NT2/D1 (cell line): ENCODE measurements around the gene FAM120A.

Experiments used
- DNase-seq: peaks from one replicate; pipeline ENCODE4 v3.0.0-alpha.2; 2011; ENCODE audit warnings: low read depth, low spot score
- H3K27me3 ChIP-seq: 2 replicates; pipeline ENCODE4 v1.6.0; 2011; ENCODE audit warnings: mild to moderate bottlenecking; ENCODE audit not compliant: insufficient read length, insufficient read depth
- H3K36me3 ChIP-seq: 2 replicates; pipeline ENCODE4 v1.6.1; 2011; ENCODE audit warnings: mild to moderate bottlenecking, low read length, mixed read lengths; ENCODE audit not compliant: insufficient read depth, insufficient read length
- H3K4me1 ChIP-seq: 2 replicates; pipeline ENCODE4 v1.5.1; 2011; ENCODE audit not compliant: insufficient read depth, insufficient read length
- H3K4me3 ChIP-seq: 2 replicates; pipeline ENCODE4 v1.5.1; 2011; ENCODE audit warnings: low read depth; ENCODE audit not compliant: insufficient read length
- H3K9ac ChIP-seq: 2 replicates; pipeline ENCODE4 v1.6.0; 2011; ENCODE audit warnings: low read depth; ENCODE audit not compliant: insufficient read length
- H3K9me3 ChIP-seq: 2 replicates; pipeline ENCODE4 v1.5.1; 2011; ENCODE audit warnings: mild to moderate bottlenecking, low read length; ENCODE audit not compliant: insufficient read depth
- SUZ12 ChIP-seq: IDR thresholded peaks from 2 replicates; pipeline ENCODE4 v1.6.1; 2011; ENCODE audit not compliant: insufficient read length, insufficient read depth; ENCODE audit errors: extremely low read depth
- YY1 ChIP-seq: IDR thresholded peaks from 2 replicates; pipeline ENCODE4 v1.6.1; 2011; ENCODE audit not compliant: insufficient read length, insufficient read depth
- ZNF274 ChIP-seq: IDR thresholded peaks from 2 replicates; pipeline ENCODE4 v1.6.1; 2011; ENCODE audit warnings: mild to moderate bottlenecking, low read depth, low read length

FAM120A gene

GRCh38 chr9:93466416-93467061 lies 15.1 kb downstream of the FAM120A start:
- Histone ChIP-seq H3K36me3 (peaks cover 8% of the 10 kb centered on the region), H3K27me3 (no peaks in the 10 kb centered on the region), H3K4me3 (no peak overlapping the region), H3K4me1 (peaks cover 6% of the 10 kb centered on the region), H3K9ac (no peak overlapping the region), H3K9me3 (no peaks in the 10 kb centered on the region)
- DNase-seq: no peak
- TF ChIP-seq YY1 (no peak), SUZ12 (no peak), ZNF274 (no peak)

DNA sequence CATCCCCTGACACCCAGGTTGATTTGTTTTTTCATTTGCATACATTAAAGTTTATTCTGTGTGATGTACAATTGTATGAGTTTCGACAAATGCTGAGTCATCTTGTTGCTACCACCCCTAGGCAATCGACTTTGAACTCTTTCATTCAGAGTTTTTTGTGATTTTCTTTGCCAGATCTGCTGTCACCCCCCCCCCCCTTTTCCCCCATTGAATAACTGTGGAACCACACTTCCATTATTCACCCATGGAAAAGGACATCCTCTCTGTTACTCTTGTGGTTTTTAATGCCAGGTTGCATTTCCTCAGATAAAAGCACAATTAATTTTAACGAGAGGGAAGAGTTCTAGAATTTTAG lies 15.6 kb downstream of the FAM120A start:
- peaks cover 10% of the 10 kb centered on the region for H3K36me3 ChIP-seq
- no peak overlapping the region for H3K4me3 ChIP-seq
- no peak overlapping the region for H3K9ac ChIP-seq
- DNase-seq: no peak
- TF ChIP-seq ZNF274 (no peak), SUZ12 (no peak), YY1 (no peak)
- H3K9me3 ChIP-seq: no peaks in the 10 kb centered on the region
- H3K4me1 ChIP-seq: peaks cover 6% of the 10 kb centered on the region
- no peaks in the 10 kb centered on the region for H3K27me3 ChIP-seq

DNA sequence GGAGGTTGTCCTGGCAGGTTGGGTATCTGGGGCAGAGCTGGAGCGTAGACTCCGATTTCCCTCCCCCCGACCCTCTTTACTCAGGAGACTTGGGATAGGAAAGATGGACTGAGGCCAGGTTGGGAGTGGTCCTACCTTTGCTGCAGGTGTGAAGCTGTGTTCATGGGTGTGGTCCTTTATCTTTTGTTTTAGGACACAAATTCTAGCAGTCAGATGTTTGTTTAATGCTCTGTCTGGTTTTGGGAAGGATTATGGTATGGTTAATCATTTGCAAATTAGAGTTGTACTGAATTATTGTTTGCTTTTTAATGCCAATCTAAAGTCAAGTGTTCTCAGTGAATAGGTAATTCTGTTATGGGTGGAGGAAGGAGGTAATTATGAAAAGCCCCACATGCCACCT lies 16.0 kb downstream of the FAM120A start:
- H3K4me1 ChIP-seq: peaks cover 6% of the 10 kb centered on the region
- DNase-seq: no peak
- H3K9me3 ChIP-seq: no peaks in the 10 kb centered on the region
- TF ChIP-seq SUZ12: no peak
- TF ChIP-seq ZNF274: no peak
- TF ChIP-seq YY1: no peak
- H3K27me3 ChIP-seq: no peaks in the 10 kb centered on the region
- no peak overlapping the region for H3K9ac ChIP-seq
- H3K4me3 ChIP-seq: no peak overlapping the region
- H3K36me3 ChIP-seq: peaks cover 14% of the 10 kb centered on the region

DNA sequence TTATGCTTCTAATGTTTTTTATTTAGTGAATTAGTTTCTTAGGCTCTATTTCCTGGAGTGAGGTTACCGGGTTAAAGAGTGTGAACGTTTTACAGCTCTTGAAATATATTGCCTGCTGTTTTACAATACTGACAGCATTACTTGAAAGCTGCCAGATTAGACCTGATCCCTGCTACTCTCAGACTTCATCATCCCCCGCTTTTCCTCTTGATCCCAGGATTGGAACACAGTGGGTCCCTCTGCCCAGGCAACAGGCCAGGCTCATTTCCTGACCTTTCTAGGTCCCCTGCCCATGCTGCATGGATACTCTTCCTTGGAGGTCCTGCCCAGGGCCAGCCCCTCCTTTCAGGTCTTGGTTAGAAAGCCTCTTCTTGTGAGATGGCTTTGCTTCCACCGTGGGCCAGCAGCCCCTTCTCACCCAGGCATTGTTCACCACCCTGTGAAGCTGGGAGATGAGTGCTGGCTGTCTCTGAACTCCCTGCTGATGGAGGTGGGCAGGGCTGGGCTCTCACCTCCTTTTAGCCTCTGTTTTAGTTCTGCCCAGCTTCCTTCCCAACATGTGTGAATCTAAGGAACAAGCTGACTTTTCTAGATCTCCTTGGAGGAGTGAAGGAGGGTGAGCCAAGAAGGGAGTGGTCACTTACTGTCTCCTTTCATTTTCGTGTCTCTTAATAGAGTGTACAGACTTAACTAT lies 17.4 kb downstream of the FAM120A start:
- Histone ChIP-seq H3K9ac (no peak overlapping the region), H3K27me3 (no peaks in the 10 kb centered on the region), H3K4me3 (no peak overlapping the region), H3K36me3 (peaks cover 19% of the 10 kb centered on the region), H3K4me1 (peaks cover 6% of the 10 kb centered on the region), H3K9me3 (no peaks in the 10 kb centered on the region)
- TF ChIP-seq SUZ12: no peak
- TF ChIP-seq ZNF274: no peak
- TF ChIP-seq YY1: no peak
- DNase-seq: no peak

DNA sequence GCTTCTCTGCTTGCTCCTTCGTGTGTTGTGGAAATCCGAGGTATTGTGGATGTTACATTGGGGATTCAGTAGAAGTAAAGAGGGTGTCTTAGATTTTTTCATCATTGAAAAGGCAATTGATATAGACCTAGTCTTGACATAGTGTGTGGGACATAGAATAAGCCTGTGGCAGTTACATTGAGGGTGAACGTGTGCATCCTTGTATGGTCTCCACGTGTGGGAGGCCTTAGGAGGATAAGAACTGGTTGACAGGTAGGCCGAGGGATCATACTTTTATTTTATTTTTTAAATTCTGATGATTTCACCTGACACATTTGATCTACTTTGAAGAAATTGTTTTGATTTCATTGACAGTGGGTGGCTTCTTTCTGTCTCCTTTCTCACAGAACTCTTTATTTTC lies 18.9 kb downstream of the FAM120A start:
- DNase-seq: no peak
- Histone ChIP-seq H3K4me3 (no peak overlapping the region), H3K4me1 (peaks cover 6% of the 10 kb centered on the region), H3K9ac (no peak overlapping the region), H3K9me3 (no peaks in the 10 kb centered on the region), H3K27me3 (no peaks in the 10 kb centered on the region), H3K36me3 (peaks cover 29% of the 10 kb centered on the region)
- TF ChIP-seq ZNF274: no peak

DNA sequence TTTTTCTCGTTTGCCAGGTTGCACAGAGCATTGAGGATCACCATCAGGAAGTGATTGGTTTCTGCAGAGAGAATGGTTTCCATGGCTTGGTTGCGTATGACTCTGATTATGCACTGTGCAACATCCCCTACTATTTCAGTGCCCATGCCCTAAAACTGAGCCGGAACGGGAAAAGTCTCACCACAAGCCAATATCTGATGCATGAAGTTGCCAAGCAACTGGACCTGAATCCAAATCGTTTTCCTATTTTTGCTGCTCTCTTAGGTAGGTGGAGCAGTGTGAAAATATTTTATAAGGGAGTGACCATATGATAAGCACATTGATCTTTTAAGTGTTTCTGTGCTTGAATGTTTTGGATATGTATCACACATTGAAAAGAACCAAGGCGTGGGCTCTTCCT lies 19.6 kb downstream of the FAM120A start:
- no peak overlapping the region for H3K4me3 ChIP-seq
- no peak overlapping the region for H3K9ac ChIP-seq
- DNase-seq: no peak
- peaks cover 33% of the 10 kb centered on the region for H3K36me3 ChIP-seq
- peaks cover 6% of the 10 kb centered on the region for H3K4me1 ChIP-seq
- H3K27me3 ChIP-seq: no peaks in the 10 kb centered on the region
- TF ChIP-seq ZNF274 (no peak), YY1 (no peak), SUZ12 (no peak)
- H3K9me3 ChIP-seq: no peaks in the 10 kb centered on the region

GRCh38 chr9:93473411-93473810 lies 21.9 kb downstream of the FAM120A start:
- DNase-seq: no peak
- H3K27me3 ChIP-seq: no peaks in the 10 kb centered on the region
- H3K4me3 ChIP-seq: no peak overlapping the region
- TF ChIP-seq ZNF274: no peak
- no peak for TF ChIP-seq SUZ12
- TF ChIP-seq YY1: no peak
- H3K36me3 ChIP-seq: peaks cover 47% of the 10 kb centered on the region
- no peaks in the 10 kb centered on the region for H3K9me3 ChIP-seq
- no peak overlapping the region for H3K9ac ChIP-seq
- peaks cover 6% of the 10 kb centered on the region for H3K4me1 ChIP-seq
